MM.1S (cell line): ENCODE results near the gene ARHGAP45.

ENCODE experiments used
- EZH2 ChIP-seq: fragments of 300-600 bp; sonication (generic); optimal IDR thresholded peaks from 2 replicates; pipeline ENCODE3; 2017; ENCODE audit warnings: low read depth, mild to moderate bottlenecking, antibody characterized with exemption, low read length, mixed read lengths
- TF ChIP-seq, protein P1 (sequence below): fragments of 300-600 bp; sonication (generic); IDR thresholded peaks from 2 replicates; pipeline ENCODE4 v1.5.1; 2016; ENCODE audit warnings: antibody characterized with exemption, low read length, mixed read lengths

DNA sequence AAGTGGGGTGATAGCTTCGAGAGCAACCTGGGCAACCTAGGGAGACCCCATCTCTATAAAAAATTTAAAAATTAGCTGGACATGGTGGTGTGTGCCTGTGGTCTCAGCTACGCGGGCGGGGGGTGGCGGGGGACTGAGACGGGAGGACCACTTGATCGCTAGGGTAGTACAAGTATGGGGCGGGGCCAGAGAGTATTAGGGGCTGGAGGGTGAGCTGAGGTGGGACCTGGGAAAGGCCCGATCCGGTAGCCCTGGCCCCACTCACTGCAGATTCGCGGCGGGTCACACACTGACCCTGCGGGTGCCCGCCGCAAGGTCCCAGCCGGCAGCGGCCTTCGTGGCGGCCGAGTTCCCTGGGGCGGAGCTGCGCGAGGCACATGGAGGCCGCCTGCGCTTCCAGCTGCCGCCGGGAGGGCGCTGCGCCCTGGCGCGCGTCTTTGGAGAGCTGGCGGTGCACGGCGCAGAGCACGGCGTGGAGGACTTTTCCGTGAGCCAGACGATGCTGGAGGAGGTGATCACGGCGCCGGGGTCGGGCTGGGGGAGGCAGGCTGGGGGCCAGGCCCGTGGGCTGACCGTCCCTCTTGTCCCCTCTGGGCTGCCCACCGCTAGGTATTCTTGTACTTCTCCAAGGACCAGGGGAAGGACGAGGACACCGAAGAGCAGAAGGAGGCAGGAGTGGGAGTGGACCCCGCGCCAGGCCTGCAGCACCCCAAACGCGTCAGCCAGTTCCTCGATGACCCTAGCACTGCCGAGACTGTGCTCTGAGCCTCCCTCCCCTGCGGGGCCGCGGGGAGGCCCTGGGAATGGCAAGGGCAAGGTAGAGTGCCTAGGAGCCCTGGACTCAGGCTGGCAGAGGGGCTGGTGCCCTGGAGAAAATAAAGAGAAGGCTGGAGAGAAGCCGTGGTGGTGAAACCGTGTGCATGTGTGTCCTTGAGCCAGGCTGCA is 2.0 kb upstream of the ARHGAP45 start:
- TF ChIP-seq, protein P1, sequence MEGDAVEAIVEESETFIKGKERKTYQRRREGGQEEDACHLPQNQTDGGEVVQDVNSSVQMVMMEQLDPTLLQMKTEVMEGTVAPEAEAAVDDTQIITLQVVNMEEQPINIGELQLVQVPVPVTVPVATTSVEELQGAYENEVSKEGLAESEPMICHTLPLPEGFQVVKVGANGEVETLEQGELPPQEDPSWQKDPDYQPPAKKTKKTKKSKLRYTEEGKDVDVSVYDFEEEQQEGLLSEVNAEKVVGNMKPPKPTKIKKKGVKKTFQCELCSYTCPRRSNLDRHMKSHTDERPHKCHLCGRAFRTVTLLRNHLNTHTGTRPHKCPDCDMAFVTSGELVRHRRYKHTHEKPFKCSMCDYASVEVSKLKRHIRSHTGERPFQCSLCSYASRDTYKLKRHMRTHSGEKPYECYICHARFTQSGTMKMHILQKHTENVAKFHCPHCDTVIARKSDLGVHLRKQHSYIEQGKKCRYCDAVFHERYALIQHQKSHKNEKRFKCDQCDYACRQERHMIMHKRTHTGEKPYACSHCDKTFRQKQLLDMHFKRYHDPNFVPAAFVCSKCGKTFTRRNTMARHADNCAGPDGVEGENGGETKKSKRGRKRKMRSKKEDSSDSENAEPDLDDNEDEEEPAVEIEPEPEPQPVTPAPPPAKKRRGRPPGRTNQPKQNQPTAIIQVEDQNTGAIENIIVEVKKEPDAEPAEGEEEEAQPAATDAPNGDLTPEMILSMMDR, result peak; percentile 85
- TF ChIP-seq EZH2, result no peak
